HG03025 (cell line): ENCODE results near the gene ATXN1.

Experiments
- ATAC-seq: cut with Tn5 transposase; IDR thresholded peaks from one replicate; pipeline ENCODE4 v1.9.1; 2021; ENCODE audit warnings: mild to moderate bottlenecking, moderate library complexity; ENCODE audit not compliant: unreplicated experiment, low FRiP score

The ATXN1 gene

DNA sequence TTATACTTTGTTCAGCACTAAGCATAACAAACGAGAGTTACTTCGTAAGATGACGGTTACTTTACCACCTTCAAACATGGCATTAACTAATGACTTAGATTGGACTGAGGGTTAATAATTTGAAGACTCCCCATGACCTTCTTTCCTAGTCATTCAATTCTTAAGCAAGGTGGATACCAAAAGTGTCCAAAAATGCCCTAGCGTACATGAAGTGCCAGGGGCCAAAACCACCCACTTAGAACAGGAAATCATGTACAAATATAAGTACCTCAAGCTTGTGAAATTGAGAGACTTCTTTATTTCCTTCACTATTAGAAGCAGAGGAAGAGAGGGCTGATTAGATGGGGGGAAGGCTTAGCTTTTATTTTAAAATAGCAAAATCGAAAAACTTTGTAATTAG lies 166.4 kb downstream of the ATXN1 start:
- ATAC-seq, result no peak

DNA sequence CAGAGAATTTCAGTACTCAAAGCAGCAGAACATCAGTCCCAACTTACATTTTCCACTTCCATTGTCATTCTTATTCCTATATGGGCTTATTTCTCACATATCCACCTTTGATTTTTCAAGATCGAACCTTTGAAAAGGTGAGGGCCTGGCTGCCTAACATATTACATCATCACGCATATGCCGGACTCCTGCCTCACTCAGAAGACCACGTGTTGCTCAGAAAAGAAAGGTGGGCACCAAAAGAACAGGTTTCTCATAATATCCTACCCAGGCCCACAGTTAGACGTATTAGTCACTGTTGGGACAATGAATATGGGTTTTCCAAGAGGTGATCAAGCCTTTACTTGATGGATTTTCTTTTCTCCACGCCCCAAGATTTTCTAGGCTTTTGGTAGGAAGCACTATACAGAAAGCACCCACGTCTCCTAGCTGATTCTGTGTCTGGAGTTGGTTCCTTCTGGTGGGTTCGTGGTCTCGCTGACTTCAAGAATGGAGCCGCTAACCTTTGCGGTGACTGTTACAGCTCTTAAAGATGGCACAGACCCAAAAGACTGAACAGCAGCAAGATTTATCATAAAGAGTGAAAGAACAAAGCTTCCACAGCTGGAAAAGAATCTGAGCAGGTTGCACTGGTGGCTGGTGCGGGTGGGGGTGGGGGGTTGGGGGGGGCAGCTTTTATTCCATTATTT lies 168.9 kb downstream of the ATXN1 start:
- no peak for ATAC-seq

DNA sequence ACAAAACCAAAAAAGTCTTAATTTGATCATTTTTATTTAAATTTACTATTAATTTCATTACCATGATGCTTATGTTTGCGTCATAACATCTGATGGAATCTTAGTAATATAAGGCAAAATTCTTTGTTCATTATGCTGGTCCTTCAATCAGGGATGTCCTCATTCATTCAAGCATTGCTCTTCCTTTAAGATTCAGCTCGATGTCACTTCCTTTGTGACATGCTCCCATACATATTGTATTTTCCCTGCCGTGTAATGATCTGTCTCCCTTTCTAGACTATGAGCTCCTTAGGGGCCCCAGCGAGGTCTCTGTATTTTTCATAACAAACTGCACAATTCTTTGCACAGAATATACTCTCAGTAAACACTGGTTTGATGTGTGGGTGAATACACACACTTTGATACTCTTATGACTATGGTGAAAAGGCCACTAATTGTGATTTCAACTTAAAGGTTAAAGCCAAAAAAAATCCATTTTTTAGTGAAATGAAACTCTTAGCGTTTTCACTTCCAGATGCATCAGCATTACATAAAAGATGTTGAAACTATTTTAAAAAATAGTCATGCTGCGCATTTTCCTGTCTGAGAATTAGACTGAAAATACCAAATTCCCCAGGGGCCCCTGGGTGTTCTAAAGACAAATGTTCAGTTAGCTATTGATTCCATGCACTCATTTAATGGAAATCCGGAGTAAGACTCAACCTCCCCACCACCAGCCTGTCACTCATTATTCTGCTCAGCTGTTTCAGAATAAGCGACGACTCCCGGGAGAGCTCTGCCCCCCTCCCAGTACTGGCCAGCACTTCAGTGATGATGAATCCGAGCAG lies 169.7 kb downstream of the ATXN1 start:
- peak; percentile 65 for ATAC-seq

DNA sequence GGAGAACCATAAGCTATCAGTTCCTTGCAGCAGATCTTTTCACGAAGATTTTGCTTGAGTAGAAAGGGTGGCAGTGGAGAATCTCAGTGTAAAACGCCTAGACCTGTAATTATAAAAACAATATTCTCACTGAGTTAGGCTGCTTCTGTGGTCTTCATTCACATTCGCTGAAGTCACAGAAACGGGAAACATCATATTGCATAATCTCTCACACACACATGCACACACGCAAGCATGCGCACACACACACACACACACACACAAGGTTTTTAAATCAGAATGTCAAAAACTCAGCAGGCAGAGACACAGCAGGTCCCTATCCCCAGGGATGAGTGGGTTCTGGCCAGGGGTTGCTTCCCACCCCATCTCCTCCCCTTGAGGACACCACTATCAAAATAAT lies 175.5 kb downstream of the ATXN1 start:
- ATAC-seq, result no peak

DNA sequence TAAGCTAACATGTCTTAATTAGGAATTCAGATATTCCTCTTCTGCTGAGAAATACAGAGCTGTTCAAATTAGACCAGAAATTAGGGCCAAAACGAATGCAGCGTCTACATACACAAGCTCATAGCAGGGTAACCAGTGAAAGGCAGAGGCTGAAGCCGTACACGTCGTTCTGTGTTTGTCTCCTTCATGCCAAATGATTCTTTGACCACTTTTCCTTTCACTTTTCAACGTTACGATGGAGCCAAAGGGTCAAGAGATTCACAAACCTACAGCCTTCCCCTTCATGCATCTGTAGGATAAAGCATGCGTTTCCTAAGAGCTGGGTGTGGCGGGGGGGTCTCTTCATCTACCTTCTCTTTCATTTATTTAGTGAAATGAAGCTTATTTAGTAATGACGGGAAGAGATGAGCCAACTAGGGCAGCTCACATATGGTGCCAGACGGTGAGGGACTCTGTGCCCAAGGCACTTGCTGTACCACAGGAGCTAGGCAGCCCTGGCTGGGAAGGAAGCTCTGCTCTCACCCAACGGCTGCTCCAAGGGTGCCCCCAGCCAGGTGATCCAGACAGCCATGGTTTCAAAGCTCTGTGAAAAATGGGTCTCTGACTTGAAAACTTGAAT lies 178.0 kb downstream of the ATXN1 start:
- no peak for ATAC-seq

DNA sequence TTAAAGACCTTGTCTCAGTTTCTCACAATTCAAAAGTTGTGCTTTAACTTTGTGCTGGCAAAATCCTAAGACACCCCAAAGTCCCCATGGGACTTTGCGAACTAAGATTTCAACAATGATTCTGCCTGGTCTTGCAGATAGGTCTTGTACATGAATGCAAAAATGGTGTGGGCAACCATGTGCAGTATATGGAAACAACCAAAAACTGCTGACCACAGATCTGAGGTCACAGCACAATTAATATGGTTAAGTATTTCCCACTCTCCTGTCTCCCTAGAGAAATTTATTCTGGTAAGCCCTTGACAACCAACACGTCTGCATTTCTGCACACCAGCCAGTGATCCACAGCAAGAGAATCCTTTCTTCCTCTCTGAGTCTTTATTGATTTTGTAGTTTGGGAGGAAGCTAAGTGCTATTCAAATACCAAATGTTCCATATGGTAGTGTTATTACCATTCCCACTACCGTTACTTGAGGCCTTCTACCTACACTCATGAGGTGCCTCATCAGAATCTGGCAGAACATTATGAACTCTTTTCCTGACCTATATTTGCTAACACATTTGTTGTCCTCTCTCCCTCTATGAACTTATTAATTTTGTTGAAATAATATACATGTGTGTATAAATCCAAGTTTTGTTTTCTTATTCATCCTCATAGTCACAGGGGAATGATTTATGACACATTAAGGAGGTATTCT lies 178.7 kb downstream of the ATXN1 start:
- ATAC-seq, result no peak

DNA sequence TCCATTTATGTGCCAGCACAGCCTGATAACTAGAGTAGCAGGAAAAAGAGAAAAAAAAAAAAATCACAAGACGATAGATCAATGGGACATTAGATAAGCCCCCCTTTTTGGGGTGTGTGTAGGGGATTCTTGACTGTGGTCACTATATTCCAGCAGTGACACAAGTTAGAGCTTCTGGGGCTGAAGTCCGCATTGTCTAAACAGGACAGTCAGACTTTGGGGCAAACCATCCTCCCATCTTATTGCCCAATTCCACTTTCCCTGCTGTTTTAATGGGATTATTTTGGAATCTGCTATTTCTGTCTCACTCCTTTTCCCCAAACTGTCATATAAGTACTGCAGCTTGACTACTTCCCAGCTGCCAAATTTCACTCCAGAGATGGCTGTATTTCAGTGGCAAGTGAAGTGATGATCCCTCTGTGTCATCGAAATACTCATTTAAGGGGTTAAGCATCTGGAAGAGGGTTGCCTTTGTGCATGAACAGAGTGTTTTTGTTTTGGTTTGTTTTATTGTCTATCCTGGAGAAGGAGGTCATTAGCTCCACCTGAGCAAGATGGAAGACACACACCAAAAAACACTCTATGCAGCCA lies 182.5 kb downstream of the ATXN1 start:
- no peak for ATAC-seq

DNA sequence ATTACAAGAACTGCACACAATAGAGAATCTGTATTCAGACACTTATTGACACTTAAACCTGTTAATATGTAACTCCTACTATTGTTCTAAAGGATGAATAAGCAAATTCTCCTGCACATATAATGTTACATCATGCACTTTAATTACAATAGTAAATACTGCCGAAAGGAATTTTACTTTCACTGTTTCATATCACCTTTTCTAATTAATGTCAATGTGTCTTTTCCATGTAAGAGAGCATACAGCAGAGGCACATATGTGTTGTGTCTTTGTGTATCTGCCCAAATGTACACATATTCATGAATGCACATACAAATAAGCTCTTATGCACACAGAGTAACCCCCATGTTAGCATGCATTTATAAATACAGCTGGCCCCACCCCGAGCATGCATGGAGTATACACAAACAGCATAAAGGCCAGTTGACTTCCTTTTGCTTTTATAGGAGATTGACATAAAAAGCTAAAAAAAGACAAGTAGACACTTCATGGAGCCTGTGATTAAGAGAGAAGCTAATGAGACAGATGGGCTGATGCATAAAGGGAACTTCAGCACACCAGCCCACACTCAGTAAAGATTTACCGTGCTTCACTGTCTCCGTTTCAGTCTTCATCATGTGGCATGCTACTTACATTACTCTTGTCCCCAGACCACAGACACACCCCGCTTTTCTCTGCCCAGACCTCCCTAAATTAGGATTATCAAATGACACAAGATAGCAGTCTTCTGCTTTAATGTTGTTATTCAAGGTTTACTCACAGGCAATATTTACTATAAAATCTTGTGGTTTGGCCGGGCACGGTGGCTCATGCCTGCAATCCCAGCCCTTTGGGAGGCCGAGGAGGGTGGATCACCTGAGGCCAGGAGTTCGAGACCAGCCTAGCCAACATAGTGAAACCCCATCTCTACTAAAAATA lies 184.6 kb downstream of the ATXN1 start:
- ATAC-seq, result peak; percentile 84

DNA sequence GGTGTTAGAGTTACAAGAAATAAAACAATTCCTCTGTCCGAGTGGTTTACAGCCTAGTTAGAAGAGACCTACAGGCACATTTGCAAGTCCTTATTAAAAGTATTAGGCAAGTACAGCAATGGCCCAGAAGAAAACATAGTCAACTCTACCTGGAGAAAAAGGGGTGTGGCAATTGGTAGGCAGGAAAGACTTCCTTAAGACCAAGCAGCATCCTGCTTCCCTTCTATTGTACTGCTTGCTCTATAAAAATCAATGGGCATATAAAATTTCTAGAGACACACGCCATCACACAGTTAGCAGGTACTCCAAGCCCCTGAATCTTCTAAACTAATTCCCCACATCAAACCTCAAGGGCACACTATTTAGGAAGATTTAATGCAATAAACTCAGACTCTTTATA lies 185.6 kb downstream of the ATXN1 start:
- no peak for ATAC-seq

DNA sequence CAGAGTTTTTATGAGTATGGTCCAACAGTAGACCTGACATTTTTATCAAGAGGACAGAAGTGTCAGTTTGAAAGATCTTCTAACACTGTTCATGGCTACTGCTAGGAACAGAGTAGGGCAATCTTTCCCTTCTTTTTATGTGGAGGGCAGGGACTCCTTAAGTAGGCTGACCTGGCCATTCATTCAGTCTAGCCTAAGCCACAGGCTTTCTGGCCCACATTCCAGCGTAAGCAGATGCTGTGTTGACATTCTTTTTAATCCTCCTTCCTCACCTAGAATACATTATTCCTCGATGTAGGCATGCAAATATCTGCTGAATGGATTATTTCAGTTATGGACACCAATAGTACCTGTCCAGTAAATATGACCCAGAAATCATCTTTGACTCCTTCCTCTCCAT lies 188.3 kb downstream of the ATXN1 start:
- ATAC-seq, result no peak

DNA sequence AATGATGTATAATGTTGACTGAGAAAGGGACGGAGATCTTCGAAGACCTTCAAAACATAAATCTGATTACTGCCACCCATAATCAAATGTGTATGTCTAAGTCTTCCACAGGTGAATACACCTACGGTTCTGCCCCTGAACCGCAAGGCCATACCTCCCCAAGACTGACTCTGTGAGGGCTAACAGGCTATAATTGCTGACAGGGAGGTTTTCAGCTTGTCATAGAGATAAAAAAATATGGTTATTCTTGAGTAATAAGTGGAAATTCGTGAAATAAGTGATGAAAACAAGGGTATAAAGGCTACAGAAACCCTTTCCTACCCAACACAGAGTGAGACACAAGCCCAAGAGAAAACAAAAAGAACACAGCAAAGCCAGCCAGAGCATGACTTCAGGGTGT lies 188.9 kb downstream of the ATXN1 start:
- no peak for ATAC-seq

DNA sequence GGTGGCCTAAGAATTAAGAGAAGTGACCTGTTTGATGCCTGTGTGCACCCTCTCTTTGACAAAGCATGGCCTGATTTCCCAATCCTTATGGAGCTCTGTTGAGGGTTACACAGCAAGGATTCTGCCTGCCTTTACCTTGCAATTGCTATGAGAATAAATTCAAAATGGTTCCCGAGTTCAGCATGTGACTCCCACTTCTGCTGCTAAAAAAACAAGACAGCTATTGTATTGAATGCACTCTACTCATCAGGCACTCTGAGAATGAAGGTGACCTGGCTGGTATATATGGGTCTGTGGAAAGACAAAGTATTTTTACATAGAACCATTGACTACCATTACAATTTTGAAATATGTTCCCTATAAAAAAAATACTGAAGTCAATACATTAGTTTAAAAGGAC lies 190.3 kb downstream of the ATXN1 start:
- no peak for ATAC-seq

DNA sequence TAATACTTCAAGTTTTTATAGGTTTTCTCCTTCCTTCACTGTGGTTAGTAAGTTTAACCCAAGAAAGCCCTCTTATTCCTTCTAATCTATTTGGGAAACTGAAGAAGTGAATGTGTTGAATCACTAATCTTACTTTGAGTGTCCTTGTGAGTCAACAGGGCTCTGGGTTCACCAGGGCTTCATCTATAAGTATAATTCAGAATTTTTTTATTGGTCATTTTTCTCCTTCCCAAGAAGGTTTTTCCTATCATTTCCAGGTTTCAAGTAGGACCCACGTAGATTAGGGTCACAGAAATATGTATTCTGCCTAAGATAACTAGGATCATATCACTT lies 191.1 kb downstream of the ATXN1 start:
- ATAC-seq, result no peak

DNA sequence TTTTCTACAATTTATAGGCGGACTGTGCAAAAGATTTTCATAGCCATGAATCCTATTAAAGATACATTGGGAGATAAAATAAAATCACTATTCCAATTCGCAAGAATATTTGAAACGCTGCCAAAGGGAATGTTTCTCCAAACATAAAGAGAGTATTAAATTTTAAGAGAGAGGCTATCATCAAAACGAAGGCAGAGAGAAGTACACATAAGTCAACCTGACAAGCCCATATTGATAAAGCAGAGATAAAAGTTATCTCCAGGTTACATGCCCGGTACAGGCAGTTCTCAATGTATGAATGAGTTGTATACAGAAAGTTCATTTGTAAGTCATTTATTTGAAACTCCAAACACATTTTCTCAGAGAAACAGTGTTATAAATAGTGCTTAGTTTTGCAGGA lies 193.1 kb downstream of the ATXN1 start:
- no peak for ATAC-seq

DNA sequence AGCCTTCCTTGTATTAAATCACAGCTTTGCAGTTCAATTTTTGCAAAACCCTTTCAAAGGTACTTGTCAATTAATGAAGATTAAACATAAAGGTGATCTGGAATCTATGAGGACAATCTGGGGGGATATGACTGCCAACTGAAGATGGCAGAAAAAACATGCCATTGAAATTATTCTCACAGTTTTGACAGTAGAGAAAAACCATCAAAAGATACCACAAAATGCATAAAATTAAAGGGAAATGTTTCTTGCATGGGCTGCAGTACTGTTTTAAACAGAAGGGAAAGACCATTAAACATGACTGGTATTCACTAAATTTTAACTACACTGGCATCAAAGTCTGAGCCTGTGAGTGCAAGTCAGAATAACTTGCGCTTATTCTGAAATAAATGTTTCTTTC lies 194.2 kb downstream of the ATXN1 start:
- no peak for ATAC-seq

DNA sequence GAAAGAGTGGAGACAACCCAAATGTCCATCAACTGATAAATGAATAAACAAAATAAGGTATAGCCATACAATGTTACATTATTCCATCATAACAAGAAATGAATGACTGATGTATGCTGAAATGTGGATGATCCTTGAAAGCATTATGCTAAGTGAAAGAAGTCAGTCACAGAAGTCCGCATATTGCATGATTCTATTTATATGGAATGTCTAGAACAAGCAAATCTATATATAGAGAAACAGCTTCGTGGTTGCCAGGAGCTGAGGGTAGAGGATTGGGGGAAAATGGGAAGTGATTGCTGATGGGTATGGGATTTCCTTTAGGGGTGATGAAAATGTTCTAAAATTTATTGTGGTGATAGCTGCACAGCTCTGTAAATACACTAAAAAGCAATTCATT lies 196.8 kb downstream of the ATXN1 start:
- no peak for ATAC-seq

DNA sequence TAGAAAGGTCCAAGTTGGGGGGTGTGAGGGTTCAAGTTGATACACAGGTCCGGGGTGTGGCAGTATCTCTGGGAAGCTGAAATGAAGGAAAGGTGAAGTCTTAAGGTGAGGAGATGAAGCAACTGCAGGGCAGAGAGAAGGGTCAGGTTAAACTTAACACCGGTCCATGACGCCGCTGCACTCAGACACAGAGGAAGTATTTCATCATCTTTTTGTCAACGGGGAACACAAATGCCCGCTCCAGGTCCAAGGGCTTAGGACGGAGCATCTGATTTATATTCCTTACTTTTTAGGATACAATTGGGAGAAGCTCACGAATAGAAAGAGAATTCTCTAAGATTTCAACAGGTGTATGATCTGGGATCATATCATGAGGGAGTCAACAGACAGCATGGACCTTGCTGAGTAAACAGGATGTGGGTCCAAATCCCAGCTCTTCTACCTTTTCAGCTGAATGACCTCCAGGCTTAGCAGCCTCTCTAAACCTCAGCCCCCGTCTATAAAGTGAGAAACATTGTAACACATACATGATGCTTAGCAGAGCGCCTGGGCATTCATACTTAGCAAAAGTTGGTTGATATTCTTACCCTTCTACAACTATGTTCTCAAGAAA lies 197.5 kb downstream of the ATXN1 start:
- no peak for ATAC-seq

DNA sequence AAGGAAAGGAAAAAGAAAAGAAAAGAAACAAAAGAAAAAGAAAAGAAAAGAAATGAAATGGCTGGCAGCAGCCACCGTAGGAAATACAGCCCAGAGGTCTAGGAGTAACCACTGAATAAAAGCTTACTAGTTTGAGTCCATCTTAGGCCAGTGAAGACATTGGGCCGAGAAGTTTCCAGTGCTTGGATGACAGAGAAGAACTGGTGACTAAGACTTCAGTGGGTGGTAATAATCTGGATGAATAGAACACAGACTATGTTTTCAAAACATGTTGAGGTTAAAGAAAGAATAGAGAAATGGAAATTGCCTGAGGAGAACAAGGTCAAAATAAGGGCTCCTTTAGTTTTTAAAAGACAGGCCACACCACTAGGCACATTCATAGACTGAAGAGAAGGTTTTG lies 198.8 kb downstream of the ATXN1 start:
- no peak for ATAC-seq

DNA sequence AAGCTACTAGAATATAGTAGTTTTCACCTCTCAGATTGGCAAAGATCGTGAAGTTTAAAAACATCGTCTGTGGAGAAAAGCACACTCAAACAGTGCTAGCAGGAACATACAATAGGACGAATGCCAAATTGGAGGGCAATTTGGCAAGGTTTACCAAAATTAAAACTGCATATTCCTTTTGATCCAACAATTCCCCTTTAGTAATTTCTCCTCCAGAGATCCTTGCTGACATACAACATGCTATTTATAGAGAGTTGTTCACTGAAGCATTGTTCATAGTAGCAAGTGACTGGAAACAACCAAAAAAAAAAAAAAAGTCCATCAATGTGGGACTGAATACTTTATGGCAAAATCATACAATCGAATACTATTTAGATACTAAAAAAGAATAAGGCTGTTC lies 202.2 kb downstream of the ATXN1 start:
- no peak for ATAC-seq
